ENCODE measurements around the gene KISS1R.

- no peak for TF ChIP-seq POLR2A (IDR thresholded peaks at IDR 0.05)
- TF ChIP-seq CTCF (IDR thresholded peaks at IDR 0.05), result no peak
Measured at GRCh38 chr19:912181-913079, 4.7 kb upstream of the KISS1R start.

Measured in adrenal gland (tissue), 5 donors.